H9 (cell line): ENCODE measurements around the gene CREB3L2. TPM values are rescaled to one million over a fixed set of nuclear protein-coding genes. Genes with fewer than 3 reads are reported as not detected.

ENCODE experiments used
- DNase-seq: peaks from one replicate; pipeline ENCODE4 v3.0.0-alpha.2; 2017
- H2AFZ ChIP-seq: one replicate; pipeline ENCODE4 v1.6.1; 2013; ENCODE audit warnings: mild to moderate bottlenecking, low read length, control low read depth, moderate library complexity
- H2AK5ac ChIP-seq: 2 replicates; pipeline ENCODE4 v1.6.1; 2013; ENCODE audit warnings: low read length, control low read depth, mixed read lengths; ENCODE audit not compliant: insufficient read length
- H2BK120ac ChIP-seq: one replicate; pipeline ENCODE4 v1.6.1; 2013; ENCODE audit warnings: low read depth, mild to moderate bottlenecking, low read length, control low read depth, inconsistent platforms; ENCODE audit not compliant: poor library complexity, severe bottlenecking
- H2BK12ac ChIP-seq: 2 replicates; pipeline ENCODE4 v1.6.1; 2013; ENCODE audit warnings: low read length, control low read depth, mixed read lengths, low read depth; ENCODE audit not compliant: insufficient read length
- H2BK15ac ChIP-seq: 2 replicates; pipeline ENCODE4 v1.6.1; 2013; ENCODE audit warnings: low read depth, low read length, control low read depth
- H2BK20ac ChIP-seq: one replicate; pipeline ENCODE4 v1.6.1; 2013; ENCODE audit warnings: low read depth, mild to moderate bottlenecking, low read length, control low read depth, inconsistent platforms; ENCODE audit not compliant: poor library complexity, severe bottlenecking
- H2BK5ac ChIP-seq: 2 replicates; pipeline ENCODE4 v1.6.1; 2013; ENCODE audit warnings: low read length, control low read depth, mixed read lengths; ENCODE audit not compliant: insufficient read length
- H3K14ac ChIP-seq: 2 replicates; pipeline ENCODE4 v1.6.1; 2013; ENCODE audit warnings: low read length, control low read depth; ENCODE audit not compliant: insufficient read depth
- H3K18ac ChIP-seq: 2 replicates; pipeline ENCODE4 v1.6.1; 2013; ENCODE audit warnings: low read depth, mild to moderate bottlenecking, mixed read lengths, low read length, control low read depth; ENCODE audit not compliant: insufficient read length
- H3K23ac ChIP-seq: 2 replicates; pipeline ENCODE4 v1.6.1; 2013; ENCODE audit warnings: low read length, control low read depth, mixed read lengths, low read depth; ENCODE audit not compliant: insufficient read length
- H3K23me2 ChIP-seq: 2 replicates; pipeline ENCODE4 v1.6.1; 2013; ENCODE audit warnings: low read depth, mild to moderate bottlenecking, mixed read lengths, low read length, control low read depth; ENCODE audit not compliant: insufficient read length, poor library complexity, severe bottlenecking
- H3K27ac ChIP-seq: 2 replicates; pipeline ENCODE4 v1.5.1; 2013; ENCODE audit warnings: low read length, control low read depth, mixed read lengths, low read depth; ENCODE audit not compliant: insufficient read length
- H3K27me3 ChIP-seq: 2 replicates; pipeline ENCODE4 v1.6.1; 2013; ENCODE audit warnings: low read length, control low read depth, inconsistent platforms; ENCODE audit not compliant: insufficient read depth
- H3K4ac ChIP-seq: 2 replicates; pipeline ENCODE4 v1.6.1; 2013; ENCODE audit warnings: low read depth, mild to moderate bottlenecking, control low read depth, inconsistent platforms, low read length, moderate library complexity
- H3K4me1 ChIP-seq: 2 replicates; pipeline ENCODE4 v1.6.1; 2013; ENCODE audit warnings: low read length, control low read depth, inconsistent platforms; ENCODE audit not compliant: insufficient read depth
- H3K4me2 ChIP-seq: 2 replicates; pipeline ENCODE4 v1.6.1; 2013; ENCODE audit warnings: low read length, control low read depth, mixed read lengths; ENCODE audit not compliant: insufficient read length, insufficient read depth
- H3K56ac ChIP-seq: 2 replicates; pipeline ENCODE4 v1.6.1; 2013; ENCODE audit warnings: low read depth, mild to moderate bottlenecking, mixed read lengths, low read length, control low read depth; ENCODE audit not compliant: insufficient read length
- H3K79me1 ChIP-seq: 2 replicates; pipeline ENCODE4 v1.6.1; 2013; ENCODE audit warnings: low read depth, mild to moderate bottlenecking, moderate library complexity, low read length, control low read depth, inconsistent platforms; ENCODE audit not compliant: insufficient read depth, poor library complexity, severe bottlenecking
- H3K79me2 ChIP-seq: 2 replicates; pipeline ENCODE4 v1.6.1; 2013; ENCODE audit warnings: low read length, control low read depth, inconsistent platforms; ENCODE audit not compliant: insufficient read depth
- H3K9ac ChIP-seq: 2 replicates; pipeline ENCODE4 v1.6.1; 2013; ENCODE audit warnings: low read length, control low read depth, mixed read lengths; ENCODE audit not compliant: insufficient read length; ENCODE audit errors: extremely low read depth
- H3K9me3 ChIP-seq: one replicate; pipeline ENCODE4 v1.6.1; 2013; ENCODE audit warnings: low read depth, low read length, inconsistent platforms; ENCODE audit not compliant: control insufficient read depth
- H3T11ph ChIP-seq: one replicate; pipeline ENCODE4 v1.6.1; 2013; ENCODE audit warnings: mild to moderate bottlenecking, low read length, control low read depth, inconsistent platforms
- H4K20me1 ChIP-seq: one replicate; pipeline ENCODE4 v1.6.1; 2013; ENCODE audit not compliant: control insufficient read depth, insufficient read length, insufficient read depth
- H4K5ac ChIP-seq: 2 replicates; pipeline ENCODE4 v1.6.1; 2013; ENCODE audit warnings: low read depth, mild to moderate bottlenecking, mixed read lengths, low read length, control low read depth; ENCODE audit not compliant: insufficient read length
- H4K8ac ChIP-seq: replicated peaks from 2 replicates; pipeline ENCODE4 v1.6.1; 2013; ENCODE audit warnings: low read length, control low read depth, mixed read lengths, low read depth; ENCODE audit not compliant: insufficient read length
- H4K91ac ChIP-seq: 2 replicates; pipeline ENCODE4 v1.6.1; 2013; ENCODE audit warnings: low read depth, mild to moderate bottlenecking, moderate library complexity, mixed read lengths, low read length, control low read depth; ENCODE audit not compliant: insufficient read length
- H3K27ac Mint-ChIP-seq, 3 experiments: 2 replicates in 2 of 3; 3 replicates in 1 of 3; pipeline ENCODE4 v1.8.0; 2020 to 2021; ENCODE audit warnings: mixed read lengths in 3 of 3, mild to moderate bottlenecking in 1 of 3, moderate library complexity in 1 of 3
- H3K27me3 Mint-ChIP-seq: 2 replicates; pipeline ENCODE4 v1.8.0; 2021; ENCODE audit warnings: low read depth, mild to moderate bottlenecking, moderate library complexity, mixed read lengths
- H3K36me3 Mint-ChIP-seq, 3 experiments: 2 replicates in 2 of 3; 3 replicates in 1 of 3; pipeline ENCODE4 v1.8.0; 2020 to 2021; ENCODE audit warnings: low read depth in 3 of 3, mixed read lengths in 3 of 3; ENCODE audit not compliant: insufficient read depth in 1 of 3
- H3K4me1 Mint-ChIP-seq, 2 experiments: 2 replicates each; pipeline ENCODE4 v1.8.0; 2020; ENCODE audit warnings: mixed read lengths in 2 of 2
- H3K4me3 Mint-ChIP-seq, 2 experiments: 2 replicates in 1 of 2; 3 replicates in 1 of 2; pipeline ENCODE4 v1.8.0; 2020 to 2021; ENCODE audit warnings: mild to moderate bottlenecking in 2 of 2, mixed read lengths in 2 of 2, moderate library complexity in 1 of 2
- H3K9me3 Mint-ChIP-seq, 2 experiments: 2 replicates in 1 of 2; 3 replicates in 1 of 2; pipeline ENCODE4 v1.8.0; 2020; ENCODE audit warnings: mild to moderate bottlenecking in 2 of 2, mixed read lengths in 2 of 2, moderate library complexity in 1 of 2
- CTCF ChIP-seq: fragments of 200-600 bp; sonication (generic); conservative IDR thresholded peaks from 3 replicates; pipeline ENCODE4 v1.8.0; 2021; ENCODE audit warnings: antibody characterized with exemption, mild to moderate bottlenecking
- WGBS: extraction: QIAGEN DNeasy Blood & Tissue Kit; methylation state at CpG from one replicate; pipeline ENCODE4 v1.1.7; 2013; ENCODE audit warnings: missing lambda C conversion rate, low lambda C conversion rate, mixed read lengths; ENCODE audit not compliant: insufficient read length; ENCODE audit errors: extremely low coverage; 5-methylcytosine and 5-hydroxymethylcytosine counted together
- total RNA-seq: library from RNA; stranded (reverse); gene quantifications from 2 replicates; pipeline ENCODE4 v1.2.1, GENCODE V29; 2021

Gene CREB3L2
- total RNA-seq, 1 experiment from 2014 or later, result 60.7 TPM

GRCh38 chr7:137999496-138000080, 2.3 kb downstream of the CREB3L2 start:
- H3K27ac ChIP-seq, result no peak overlapping the region

More at GRCh38 chr7:137999496-138000080, 2.3 kb downstream of the CREB3L2 start:
- Histone ChIP-seq H3K4ac (no peak overlapping the region), H3K9ac (no peak overlapping the region), H3K79me1 (no peaks in the 10 kb centered on the region), H2AK5ac (no peak overlapping the region), H3K23me2 (peaks cover 15% of the 10 kb centered on the region), H4K5ac (no peak overlapping the region), H3K56ac (no peak overlapping the region), H3K23ac (no peak overlapping the region), H3K14ac (no peak overlapping the region), H3T11ph (no peak overlapping the region), H2BK120ac (no peak overlapping the region), H2BK5ac (no peak overlapping the region), H3K4me1 (peaks cover 5% of the 10 kb centered on the region; the same call in 1 of the 2 replicates), H3K79me2 (peaks cover 20% of the 10 kb centered on the region; the same call in 1 of the 2 replicates), H2BK20ac (no peak overlapping the region), H4K8ac (no peak overlapping the region), H3K4me2 (peak overlapping the region; percentile 64), H2BK15ac (no peak overlapping the region), H4K20me1 (no peaks in the 10 kb centered on the region), H2BK12ac (no peak overlapping the region), H3K9me3 (no peaks in the 10 kb centered on the region), H3K27me3 (no peaks in the 10 kb centered on the region), H4K91ac (no peak overlapping the region), H2AFZ (no peak overlapping the region), H3K18ac (no peak overlapping the region)
- Mint-ChIP-seq H3K27me3 (no peaks in the 10 kb centered on the region), H3K27ac (peak overlapping the region; percentile 14 to 78 (median 69); a peak in 4 of 7 replicates), H3K4me1 (peaks cover 30 to 32% of the 10 kb centered on the region in 2 experiments), H3K36me3 (peaks cover 11 to 30% (median 19%) of the 10 kb centered on the region in 3 experiments), H3K4me3 (peak overlapping the region; percentile 93 to 97), H3K9me3 (no peaks in the 10 kb centered on the region; a peak in 2 of 5 replicates)
- DNase-seq, result no peak
- no peak for TF ChIP-seq CTCF
- WGBS, result no CpG with 5 or more reads among the region's 4 CpGs
